LNCaP clone FGC (cell line): Measurements from ENCODE around the gene MCTP2.

Source experiments
- DNase-seq: peaks from one replicate; pipeline ENCODE4 v3.0.0-alpha.2; 2011; ENCODE audit warnings: low read depth
- H3K4me3 ChIP-seq: 2 replicates; pipeline ENCODE4 v1.5.1; 2011; ENCODE audit warnings: mild to moderate bottlenecking, low read depth, low read length, control low read depth
- TF ChIP-seq, protein P1 (sequence below): IDR thresholded peaks from 2 replicates; pipeline ENCODE4 v1.5.1; 2012; ENCODE audit warnings: mild to moderate bottlenecking; ENCODE audit not compliant: control insufficient read depth, insufficient read depth; ENCODE audit errors: extremely low read depth

MCTP2 gene

DNA sequence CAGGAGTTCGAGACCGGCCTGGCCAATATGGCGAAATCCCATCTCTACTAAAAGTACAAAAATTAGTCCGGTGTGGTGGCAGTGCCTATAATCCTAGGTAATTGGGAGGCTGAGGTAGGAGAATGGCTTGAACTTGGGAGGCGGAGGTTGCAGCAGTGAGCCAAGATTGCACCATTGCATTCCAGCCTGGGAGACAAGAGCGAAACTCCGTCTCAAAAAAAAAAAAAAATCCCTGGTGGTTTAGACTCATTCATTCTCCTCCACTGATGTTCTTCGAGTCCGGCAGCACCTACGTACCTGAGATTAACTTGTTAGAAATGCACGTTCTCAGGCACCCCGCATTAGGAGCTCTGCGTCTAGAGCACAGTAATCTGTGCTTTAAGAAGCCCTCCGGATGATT, 3.7 kb downstream of the MCTP2 start:
- H3K4me3 ChIP-seq, result no peak overlapping the region
- no peak for DNase-seq
- TF ChIP-seq, protein P1, sequence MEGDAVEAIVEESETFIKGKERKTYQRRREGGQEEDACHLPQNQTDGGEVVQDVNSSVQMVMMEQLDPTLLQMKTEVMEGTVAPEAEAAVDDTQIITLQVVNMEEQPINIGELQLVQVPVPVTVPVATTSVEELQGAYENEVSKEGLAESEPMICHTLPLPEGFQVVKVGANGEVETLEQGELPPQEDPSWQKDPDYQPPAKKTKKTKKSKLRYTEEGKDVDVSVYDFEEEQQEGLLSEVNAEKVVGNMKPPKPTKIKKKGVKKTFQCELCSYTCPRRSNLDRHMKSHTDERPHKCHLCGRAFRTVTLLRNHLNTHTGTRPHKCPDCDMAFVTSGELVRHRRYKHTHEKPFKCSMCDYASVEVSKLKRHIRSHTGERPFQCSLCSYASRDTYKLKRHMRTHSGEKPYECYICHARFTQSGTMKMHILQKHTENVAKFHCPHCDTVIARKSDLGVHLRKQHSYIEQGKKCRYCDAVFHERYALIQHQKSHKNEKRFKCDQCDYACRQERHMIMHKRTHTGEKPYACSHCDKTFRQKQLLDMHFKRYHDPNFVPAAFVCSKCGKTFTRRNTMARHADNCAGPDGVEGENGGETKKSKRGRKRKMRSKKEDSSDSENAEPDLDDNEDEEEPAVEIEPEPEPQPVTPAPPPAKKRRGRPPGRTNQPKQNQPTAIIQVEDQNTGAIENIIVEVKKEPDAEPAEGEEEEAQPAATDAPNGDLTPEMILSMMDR, result no peak

GRCh38 chr15:94235646-94236045, 4.3 kb downstream of the MCTP2 start:
- TF ChIP-seq, protein P1, result no peak
- no peak overlapping the region for H3K4me3 ChIP-seq
- DNase-seq, result no peak

DNA sequence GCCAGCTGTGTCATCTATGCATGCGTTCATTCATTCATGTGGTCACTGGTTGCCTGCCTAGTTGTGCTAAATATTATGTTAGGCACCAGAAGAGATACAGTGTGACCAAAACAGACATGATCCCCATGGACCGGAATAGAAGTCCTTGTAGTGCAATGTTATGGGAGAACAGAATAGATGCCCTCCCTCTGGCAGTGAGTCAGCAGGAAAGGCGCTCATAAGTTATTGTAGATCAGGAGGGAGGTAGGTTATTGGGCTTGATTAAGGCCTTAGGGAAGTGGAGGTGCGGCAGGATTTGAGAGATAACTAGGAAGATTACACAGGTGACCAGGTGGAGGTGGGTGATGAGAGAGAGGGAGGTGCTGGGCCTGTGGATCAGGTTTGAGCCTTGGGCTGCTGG, 5.2 kb downstream of the MCTP2 start:
- TF ChIP-seq, protein P1, result no peak
- H3K4me3 ChIP-seq, result no peak overlapping the region
- DNase-seq, result no peak

GRCh38 chr15:94237903-94238302, 6.5 kb downstream of the MCTP2 start:
- H3K4me3 ChIP-seq, result no peak overlapping the region
- TF ChIP-seq, protein P1, result no peak
- no peak for DNase-seq

GRCh38 chr15:94238539-94239118, 7.3 kb downstream of the MCTP2 start:
- no peak for DNase-seq
- TF ChIP-seq, protein P1, result no peak
- no peak overlapping the region for H3K4me3 ChIP-seq

- DNase-seq, result no peak
- H3K4me3 ChIP-seq, result no peak overlapping the region
- TF ChIP-seq, protein P1, result no peak
These were observed 8.1 kb downstream of the MCTP2 start for GRCh38 chr15:94239474-94239873.

GRCh38 chr15:94240480-94240879, 9.1 kb downstream of the MCTP2 start:
- no peak for DNase-seq
- TF ChIP-seq, protein P1, result no peak
- H3K4me3 ChIP-seq, result no peak overlapping the region
